GM19372 (cell line): ENCODE data around the gene RER1.

Source experiments
- ATAC-seq: cut with Tn5 transposase; IDR thresholded peaks from one replicate; pipeline ENCODE4 v1.9.1; 2021; ENCODE audit warnings: mild to moderate bottlenecking, low read depth, moderate library complexity; ENCODE audit not compliant: unreplicated experiment

RER1 gene

DNA sequence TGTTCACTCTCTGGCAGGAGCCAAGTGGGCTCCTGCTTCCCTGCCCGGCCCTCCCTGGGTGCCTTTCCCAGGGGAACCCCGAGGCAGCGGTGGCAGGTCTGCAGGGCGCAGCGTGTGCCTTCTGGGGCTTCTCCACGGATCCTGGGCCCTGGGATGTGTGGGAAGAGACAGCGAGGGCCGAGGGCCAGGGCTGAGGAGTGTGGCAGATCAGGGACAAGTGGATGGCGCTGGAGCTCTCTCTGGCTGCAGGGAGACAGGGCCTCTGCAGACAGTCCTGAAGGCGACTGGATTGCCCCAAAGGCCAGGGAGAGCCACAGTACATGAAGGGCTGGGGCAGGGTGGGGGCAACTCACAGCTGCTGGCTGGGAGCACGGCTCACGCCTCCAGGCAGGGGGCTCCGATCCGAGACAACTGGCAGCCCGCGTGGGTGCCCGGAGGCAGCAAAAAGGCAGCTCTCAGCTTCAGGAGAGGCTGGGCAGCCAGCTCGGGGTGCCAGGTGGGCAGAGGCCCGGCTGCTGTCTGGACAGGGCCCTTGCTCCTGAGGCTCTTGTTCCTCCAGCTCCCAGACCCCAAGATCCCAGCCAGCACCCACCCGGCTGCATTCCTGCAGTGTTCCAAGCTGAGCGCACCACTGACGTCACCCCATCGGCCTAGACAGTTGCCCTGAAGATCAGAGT, 16.3 kb upstream of the RER1 start:
- no peak for ATAC-seq

DNA sequence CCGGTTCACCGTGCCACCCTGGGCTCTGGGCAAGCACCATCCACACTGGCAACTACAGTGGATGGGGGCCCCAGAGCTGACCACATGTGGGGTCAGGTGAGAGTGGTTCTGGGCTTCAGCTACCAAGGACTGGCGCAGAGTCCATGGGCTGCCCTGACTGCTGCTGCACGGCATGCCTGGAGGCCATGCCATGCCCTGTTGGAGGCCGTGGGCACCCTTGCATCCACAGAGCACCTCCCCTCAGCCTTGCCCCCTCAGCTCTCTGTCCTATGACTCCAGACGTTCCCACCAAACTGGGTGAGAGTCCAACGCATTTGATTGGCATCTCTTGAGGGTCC, 15.7 kb upstream of the RER1 start:
- ATAC-seq: no peak

DNA sequence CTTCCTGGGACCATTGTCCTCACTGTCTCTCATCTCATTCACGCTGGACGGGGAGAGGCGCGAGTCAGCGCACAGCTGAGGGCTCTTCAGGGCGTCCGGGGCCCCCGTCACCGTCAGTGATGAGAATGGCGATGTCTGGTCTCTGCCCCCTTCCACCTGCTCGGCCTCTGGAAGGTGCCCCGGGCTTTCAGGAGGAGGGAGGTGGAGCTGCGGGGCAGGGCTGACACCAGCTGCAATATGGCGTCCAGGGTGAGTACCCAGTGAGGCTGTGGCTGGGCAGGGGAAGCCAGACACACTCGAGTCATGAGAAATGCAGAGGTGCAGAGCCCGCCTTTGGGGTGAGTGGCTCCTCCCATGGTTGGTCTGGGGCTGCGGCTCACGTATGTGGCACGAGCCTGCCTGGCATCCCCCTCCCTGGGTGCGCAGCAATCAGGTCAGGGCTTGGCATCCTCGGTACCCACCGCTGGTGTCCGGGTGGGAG, 15.3 kb upstream of the RER1 start:
- ATAC-seq: no peak

DNA sequence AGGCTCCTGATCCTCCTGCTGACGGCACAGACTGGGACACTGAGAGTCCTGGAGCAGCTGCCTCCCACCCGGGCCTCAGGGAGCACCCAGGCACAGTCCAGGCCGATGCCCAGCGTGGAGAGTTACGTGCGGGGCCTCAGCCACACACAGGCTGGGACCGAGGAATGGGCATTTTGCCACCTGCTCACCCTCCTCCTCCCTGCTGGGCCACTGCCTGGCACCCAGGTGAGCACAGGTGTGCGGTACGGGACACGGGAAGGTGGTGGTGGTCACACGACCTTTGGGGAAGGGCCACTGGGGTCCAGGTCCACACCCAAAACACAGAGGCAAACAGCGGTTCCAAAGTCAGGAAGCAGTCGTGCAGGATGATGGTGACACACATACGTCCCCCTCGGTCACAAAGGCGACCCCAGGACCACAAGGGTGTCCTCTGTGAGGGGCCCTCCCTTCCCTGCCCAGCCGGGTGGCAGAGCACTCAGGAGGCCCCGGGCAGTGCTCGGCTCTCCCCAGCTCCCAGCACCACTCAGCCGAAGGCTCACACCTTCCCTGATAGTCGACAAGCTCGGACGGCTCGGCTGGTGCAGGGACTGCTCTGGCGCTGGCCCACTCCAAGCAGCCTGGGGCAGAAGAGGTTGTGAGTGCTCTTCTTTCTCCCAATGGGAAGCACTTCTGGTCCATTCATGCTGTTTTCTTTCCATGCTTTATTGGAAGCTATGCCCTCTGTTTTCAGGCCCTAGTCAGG, 14.5 kb upstream of the RER1 start:
- no peak for ATAC-seq

DNA sequence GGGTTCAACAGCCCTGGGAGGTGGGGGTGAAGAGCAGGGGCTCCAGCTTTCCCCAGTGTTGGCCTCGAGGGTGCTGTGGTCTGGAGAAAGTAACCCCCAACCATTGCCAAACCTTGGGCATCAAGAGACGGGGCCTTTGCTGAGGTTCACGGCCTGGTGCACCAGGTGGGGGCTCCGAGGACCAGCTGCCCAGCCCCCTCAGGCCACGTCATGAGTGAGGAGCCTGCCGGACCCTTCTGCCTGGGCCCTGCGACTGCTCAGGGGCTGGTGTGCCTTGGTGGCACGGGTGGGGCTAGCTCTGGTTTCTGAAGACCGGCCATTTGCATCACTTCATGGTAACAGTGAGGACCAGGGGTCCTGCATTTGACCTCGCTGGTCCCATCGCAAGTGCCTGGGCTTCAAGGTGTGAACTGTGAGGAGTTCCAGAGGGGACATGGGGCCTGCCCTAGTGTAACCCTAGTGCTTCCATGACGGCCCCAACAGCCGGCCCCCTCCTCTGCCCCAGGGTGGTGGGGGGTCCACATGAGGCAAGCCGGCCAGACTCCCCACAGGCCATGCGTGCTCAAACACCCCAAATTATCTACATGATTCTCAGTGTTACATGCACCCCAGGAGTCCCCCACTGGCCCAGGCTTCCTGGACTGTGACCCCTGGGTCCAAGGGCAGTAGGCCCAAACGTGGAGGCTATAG, 13.7 kb upstream of the RER1 start:
- no peak for ATAC-seq

DNA sequence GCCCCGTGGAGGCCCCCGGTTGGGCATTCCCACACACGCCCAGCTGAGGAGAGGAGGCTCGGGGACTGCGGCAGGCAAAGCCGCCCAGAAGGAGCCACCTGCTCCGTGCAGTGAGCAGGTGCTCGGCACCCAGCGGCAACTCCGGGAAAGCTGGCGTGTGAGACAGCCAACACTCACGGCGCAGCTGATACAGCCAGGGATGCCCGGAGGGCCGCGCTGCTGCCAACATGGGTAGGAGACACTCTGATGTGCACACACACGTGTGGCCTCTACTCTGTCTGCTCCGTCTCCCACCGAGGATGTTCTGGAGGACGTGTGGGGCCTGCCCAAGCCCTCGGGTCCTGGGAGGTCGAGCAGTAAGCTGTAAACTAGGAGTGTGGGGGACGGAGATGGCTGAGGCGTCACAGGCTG, 13.2 kb upstream of the RER1 start:
- no peak for ATAC-seq

DNA sequence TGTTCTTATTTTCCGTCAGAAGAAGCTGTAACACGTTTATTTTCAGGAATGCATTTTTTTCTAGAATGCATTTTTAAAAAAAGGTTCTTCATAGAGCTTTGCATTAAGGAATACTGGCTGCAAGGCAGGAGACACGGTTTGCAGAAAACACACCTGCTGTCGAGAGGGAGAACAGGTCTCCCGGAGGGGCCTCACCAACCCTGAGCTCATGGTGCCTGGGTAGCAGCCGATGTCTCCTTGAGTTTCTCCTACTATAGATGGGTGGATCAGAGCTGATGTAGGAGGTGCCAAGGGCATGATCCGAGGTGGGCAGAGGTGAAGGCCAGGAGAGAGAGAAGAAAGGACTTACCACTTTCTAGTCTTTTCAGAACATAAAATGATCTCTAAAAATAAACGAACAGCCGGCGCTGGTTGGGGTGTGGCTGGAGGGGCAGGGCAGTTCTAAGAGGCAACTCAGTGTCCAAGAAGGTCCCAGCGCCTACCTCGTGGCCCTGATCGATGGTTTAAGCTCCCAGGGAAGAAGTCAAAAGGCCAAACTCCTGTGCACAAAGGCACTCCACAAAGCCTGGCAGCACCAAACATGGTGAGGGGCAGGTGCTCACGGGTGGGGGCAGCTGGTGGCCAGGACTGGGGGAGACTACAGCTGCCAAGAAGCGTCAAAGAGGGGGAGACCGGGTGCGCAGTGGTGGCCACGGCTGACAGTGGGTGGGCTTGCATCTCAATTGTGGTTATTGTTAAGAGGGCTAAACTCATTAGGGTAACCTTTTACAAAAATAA, 12.5 kb upstream of the RER1 start:
- ATAC-seq: no peak

DNA sequence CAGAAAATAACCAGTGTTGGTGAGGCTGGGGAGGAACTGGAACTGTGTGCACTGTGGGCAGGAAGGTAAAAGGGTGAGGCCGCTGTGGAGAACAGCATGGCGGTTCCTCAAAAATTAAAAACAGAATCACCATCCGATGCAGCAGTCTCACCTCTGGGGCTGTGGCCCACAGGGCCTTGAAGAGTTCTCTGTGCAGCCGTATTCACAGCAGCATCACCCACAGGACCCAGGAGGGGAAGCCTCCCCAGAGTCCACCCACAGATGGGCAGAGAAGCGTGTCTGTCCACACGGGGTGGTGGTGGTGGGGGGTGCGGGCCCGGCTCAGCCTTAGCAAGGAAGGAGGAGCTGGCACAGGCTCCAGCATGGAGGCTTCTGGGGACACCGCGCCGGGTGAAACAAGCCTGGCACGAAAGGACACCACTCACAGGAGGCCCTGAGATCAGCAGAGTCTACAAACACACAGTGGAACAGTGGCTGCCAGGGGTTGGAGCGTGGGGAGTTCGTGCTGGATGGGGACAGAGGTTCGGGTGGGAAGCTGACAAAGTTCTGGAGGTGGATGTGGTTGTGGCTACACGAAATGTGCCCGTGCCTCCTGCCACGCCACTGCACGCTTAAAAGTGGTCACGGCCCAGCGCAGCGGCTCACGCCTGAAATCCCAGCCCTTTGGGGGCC, 11.8 kb upstream of the RER1 start:
- no peak for ATAC-seq

DNA sequence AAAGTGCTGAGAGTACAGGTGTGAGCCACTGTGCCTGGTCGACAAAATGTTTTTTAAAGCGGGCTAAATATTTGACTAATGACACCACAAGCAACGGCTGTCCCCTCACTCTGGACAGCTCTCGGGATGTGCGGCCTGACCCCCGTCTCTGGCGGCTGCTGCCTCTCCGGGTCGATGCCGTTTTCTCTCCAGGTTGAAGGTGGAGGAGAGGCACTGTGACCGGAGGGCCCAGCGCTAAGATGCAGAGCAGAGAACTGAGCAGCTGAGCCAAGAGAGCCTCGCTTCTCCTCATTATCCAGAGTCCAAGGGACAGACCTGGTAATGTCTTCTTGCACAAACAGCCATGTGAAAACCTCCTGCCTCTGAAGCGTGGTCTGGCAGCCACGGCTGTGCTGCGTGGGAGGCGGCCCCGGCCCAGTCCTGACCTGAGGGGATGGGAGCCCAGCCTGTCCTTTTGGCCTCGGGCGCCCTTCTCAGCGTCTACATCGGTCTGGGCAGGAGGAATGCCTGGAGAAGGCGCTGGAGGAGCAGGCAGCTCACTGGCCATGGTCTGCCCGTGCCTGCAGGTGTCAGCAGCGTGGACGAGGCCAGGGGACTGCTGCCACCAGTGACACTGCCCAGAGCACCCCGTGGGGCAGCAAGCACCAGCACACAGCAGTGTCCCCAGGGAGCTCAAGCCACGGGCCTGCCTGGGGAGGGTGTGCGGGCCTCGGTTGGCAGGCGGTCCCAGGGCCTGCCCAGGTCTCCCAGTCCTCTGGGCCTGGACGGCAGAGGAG, 10.6 kb upstream of the RER1 start:
- ATAC-seq: no peak

DNA sequence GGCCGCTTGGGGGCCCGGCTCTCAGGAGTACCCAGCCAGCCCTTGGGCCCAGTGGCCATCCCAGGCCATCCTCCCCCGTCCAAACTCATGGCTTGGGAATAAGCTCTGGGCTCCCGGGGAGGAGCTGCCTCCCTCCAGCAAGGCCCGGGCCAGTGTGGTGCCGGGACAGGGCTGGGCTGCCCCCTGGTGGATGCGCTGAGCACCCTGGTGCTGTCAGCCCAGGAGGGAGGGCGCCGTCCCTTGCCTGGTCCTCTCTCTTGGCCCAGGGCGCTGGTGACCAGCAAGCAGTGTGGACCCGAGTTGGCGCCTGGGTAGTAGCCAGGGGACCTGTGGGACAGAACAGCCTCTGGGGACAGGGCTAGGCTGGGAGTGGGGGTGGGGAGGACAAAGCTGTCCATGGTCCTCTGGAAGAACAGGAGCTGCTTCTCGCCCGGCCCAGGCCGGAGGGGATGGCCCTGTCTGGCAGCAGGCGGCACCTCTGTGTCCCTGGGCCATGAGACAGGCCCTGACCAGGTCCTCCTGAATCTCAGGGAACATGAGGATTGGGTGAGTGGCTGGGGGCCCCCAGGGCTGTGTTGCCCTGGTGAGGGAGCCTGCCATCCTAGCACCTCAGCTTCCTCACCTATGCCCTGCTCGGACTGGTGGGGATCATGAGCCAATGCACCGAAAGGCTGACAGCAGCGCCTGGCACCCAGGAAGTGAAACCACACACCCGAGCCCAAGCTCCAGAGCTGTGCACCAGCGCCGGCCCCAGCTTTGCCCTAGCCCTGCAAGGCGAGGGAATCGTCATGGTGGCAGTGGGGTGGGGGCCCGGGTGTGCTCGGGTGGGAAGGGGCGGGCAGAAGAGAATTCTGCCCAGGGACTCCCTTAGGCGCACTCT, 9.7 kb upstream of the RER1 start:
- peak; percentile 76 for ATAC-seq

DNA sequence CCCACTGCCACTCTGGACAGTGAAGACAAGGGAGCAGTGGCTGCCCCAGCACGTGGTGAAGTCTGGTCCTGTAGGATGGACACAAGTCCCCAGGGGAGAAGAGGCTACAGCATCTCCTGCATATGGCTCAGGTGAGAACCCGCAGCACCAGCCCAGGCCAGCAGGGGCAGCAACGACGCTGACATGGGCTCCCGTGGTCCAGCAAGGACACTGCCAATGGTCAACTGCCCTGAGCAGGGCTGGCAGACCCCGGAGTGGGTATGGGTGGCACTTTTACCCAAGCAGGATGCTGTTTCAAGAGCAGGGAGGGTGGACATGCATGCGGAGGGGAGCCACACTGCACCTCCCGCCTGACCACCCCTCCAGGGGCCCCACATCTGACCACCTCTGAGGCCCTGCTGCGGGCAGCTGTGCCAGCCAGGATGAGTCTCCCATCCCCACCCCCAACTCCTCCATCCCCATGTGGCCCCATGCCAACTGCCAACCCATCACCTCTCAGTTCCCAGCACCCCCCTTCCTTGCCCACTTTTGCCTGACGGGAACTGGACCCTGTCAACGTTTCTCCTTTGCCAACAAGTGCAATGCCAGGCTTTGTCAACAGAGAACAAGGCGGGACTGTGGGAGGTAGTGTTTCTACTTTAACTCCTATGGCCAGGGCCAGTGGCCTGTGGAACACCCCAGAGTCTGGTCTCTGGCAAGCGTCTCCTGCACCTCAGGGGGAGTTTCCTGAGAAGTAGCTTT, 8.8 kb upstream of the RER1 start:
- ATAC-seq: no peak

DNA sequence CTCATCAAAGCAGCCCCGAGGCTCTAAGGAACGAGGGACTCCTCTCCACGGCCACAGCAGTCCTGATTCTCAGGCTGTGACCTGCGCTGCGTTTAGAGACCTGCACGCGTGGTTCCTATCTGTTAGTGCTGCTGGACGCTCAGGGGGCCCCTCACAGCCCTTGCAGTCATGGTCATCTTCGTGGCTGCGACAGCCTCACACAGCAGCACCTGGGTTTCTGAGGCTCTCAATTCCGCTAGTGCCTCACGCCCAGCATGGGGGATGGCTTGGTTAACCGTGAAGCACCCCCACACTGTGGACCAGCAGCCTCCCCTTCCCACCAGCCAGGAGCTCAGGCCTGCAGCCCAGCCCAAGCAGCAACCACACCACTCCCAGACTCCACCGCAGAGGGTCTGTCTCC, 8.1 kb upstream of the RER1 start:
- ATAC-seq: no peak

DNA sequence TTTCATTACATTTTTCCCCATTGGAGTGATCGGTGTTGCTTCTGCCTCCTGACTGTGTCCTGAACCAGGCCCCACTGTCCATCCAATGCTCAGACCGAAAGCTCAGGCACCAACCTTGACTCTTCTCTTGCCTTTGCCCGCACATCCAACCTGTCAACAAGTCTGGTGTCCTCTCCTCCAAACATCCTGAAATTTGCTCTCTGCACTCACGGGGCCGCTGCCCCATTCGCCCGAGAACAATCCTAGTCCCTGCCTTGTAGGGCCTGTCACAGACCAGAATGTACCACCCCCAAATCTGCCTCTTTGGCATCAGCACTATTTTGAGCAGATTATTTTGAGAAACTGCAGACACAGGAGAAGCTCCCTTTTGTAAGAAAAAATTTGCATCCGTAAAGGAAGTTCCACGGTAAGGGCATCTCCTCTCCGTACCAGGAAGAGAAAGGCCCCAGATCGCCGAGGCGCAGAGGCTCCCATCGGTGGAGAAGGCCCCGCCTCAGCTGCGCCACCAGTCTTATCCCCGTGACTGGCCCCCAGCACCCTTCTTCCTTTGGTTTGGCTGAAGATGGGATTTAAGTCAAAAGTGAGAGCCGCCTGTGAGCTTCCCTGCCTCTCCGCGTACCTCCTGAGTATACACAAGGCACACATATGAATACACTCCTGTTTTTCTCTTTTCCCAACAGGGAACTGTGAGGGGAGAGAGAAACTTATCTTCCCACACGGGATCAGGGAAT, 7.3 kb upstream of the RER1 start:
- ATAC-seq: no peak

DNA sequence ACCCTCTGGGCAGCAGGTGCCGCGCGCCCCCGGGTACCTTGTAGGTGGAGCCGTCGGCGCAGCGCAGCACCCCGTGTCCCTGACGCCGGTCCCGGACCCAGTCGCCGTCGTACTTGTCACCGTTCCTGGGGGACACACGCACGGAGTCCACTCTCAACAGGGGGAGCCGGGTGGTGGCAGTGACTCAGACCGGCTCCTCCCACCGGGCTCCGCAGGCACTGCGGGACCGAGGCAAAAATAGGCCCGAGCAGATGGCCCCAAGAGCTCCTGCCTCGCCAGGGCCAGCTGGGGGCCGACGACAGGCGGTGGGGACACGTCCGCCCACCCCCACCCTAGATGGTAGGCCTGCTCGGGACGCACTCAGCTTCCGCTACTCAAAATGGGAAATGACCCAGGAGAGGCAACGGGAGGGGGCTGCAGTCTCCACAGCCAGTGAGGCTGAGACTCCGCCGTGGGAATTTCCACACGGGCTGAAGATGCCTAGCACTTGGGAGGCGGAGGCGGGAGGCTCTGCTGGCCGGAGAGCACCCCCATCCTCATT, 6.6 kb upstream of the RER1 start:
- ATAC-seq: no peak

DNA sequence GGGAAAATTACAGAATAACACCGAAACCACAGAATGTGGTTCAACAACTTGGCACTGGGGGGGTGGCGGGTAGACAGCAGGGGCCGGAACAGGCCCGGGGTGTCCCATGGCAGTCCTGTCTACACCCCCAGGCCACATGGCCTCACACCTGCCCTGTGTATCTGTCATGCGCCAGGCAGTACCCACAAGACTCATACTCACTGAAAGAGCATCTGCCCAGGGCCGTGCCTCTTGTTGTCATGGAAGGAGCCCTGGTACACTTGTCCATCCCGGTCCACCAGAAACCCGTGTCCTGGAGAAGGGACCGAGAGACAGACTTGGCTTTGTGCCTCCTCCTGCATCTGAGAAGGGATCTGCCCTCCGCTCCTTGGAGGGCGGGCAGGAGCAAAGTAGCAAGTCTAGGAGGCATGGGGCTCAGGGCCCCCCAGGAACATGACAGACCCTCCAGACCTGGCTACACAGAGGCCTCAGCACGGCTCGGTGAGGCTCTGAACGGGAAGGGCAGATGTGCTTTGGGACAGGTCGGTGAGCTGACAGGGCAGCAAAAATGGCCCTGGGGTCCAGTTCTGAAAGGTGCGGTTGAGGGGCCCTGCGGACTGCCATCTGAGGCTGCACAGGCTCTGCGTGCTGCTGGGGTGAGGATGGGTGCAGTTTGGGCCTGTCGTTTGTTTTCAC, 5.9 kb upstream of the RER1 start:
- ATAC-seq: no peak
